CD4-positive, alpha-beta T cell treated with Interleukin-17A for 4 hours (primary cell): ENCODE results near the gene TMEM270.
"Not testable (repeated sequence)": the region's sequence is repeated elsewhere in the genome, so short reads cannot be mapped to it uniquely, and the experiment has no call there.

Experiments used
- DNase-seq: peaks from one replicate; pipeline ENCODE4 v3.0.0-alpha.2; 2020; ENCODE audit warnings: mixed read lengths

Gene TMEM270

DNA sequence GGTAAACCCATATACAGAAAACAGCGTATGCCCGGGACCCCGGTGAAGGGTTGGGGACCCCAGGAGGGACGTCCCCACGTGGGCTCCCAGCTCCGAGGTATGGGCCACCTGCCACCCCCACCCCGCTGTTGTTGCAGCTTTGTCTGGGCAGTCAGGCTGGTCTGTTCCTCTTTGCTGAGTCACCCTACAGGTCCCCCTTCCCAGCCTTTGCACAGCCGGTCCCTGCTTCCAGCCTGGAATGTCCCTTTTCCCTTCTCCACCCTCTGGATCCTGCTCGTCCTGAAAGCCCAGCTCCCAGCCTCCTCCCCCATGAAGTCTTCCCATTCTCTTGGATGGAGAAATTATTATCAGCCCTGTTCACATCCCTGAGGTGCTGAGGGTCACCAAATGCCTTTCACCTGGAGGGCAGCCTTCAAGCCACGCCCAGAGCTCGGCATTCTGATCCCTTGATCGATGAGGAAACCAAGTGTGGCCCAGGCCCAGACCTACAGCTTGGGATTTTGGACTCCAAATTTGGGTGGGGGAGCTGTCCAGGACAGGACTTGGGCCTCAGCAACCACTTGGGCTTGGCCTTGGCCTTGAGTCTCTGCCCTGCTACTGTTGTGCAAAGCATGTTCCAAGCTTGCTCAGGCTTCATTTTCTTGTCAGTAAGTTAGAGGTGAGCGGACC is 27.6 kb upstream of the TMEM270 start:
- DNase-seq = no peak

- DNase-seq = no peak
These were observed 26.2 kb upstream of the TMEM270 start for GRCh38 chr7:73834626-73835191.

GRCh38 chr7:73837167-73837566 is 23.8 kb upstream of the TMEM270 start:
- not testable (repeated sequence) for DNase-seq

GRCh38 chr7:73838642-73839041 is 22.3 kb upstream of the TMEM270 start:
- DNase-seq = no peak

DNA sequence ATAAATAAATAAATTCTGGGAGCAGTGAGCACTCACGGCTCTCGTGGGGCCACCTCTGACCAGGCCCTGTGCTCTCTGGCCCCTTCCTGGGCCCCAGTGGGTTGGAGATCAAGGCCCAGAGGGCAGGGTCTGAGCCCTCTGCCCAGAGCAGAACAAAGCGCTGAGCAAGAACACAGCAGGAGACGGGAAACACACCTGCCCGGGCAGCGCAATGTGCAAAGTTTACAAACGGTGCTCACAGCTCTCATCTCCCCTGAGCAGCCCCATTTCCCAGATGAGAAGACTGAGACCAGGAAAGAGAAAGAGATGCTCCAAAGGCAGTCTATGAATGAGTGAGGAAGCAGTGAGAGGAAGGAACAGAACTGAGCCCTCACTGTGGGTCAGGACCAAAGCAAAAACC is 21.7 kb upstream of the TMEM270 start:
- DNase-seq = no peak

DNA sequence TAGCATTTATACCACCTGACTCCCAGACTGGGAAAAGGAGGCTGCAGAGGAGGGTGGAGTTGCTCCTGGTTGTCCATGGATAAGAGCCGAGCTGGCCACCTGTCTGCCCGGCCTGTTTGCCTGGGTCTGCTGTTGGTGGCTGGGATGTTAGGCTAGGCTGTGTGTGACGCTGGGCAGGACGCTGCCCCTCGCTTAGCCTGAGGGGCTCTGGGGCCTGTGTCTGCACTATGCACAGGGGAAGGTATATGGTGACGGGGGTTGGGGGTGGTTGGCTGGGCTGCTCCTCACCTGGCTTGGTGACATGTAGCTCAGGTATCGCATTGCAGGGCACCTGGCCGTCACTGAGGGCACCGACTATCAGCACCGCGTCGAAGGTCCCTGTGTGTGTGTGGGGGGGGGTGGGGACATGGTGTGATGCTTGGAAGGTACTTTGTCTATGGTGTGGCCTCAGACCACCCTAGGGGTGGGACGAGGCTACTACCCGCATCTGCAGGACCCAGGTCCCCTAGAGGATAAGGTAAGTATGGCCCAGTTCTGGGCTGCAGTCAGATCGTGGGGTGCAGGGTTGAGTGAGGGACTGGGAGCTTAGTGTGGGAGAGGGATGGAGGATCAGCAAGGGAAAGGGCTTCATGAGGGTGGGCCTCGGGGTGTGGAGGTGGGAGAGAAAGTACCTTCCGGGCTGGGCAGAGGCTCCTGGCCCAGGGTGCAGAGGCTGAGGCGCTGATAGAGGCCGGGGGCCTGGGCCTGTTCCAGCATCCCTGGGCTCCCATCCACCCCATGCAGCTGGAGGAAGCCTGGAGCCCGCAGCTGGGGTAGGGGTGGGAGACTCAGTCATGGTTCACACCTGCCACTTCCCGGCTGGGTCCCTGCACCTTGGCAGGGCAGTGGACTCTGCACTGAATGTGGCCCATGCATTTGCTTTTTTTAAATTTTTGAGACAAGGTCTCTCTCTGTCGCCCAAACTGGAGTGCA is 20.9 kb upstream of the TMEM270 start:
- no peak for DNase-seq

- no peak for DNase-seq
These were observed 20.1 kb upstream of the TMEM270 start for GRCh38 chr7:73840715-73841379.

DNA sequence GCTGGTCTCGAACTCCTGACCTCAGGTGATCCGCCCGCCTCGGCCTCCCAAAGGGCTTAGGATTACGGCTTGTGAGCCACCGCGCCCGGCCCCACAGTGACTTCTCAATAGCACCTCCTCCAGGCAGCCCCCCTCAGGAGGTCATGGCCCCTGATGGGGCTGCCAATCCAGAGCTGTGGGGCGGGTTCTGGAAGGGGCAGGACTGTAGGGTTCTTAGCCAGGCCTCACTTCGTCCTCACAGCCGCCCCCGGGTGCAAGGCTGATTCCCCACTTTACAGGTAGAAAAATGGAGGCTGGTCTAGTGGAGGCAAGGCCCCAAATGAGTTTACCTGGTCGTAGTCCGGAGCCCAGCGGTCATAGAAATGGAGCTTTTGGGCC is 19.3 kb upstream of the TMEM270 start:
- no peak for DNase-seq

GRCh38 chr7:73842067-73842976 is 18.6 kb upstream of the TMEM270 start, which contains the start of gene METTL27:
TSS of gene METTL27 (minus strand) at chr7:73842516. CDS start at chr7:73842140, 376 bp downstream.
- peak; percentile 94 for DNase-seq

GRCh38 chr7:73844131-73844547 is 16.8 kb upstream of the TMEM270 start:
- no peak for DNase-seq

- no peak for DNase-seq
These were observed 16.0 kb upstream of the TMEM270 start for GRCh38 chr7:73844848-73845460.

- not testable (repeated sequence) for DNase-seq
These were observed 15.2 kb upstream of the TMEM270 start for GRCh38 chr7:73845701-73846195.

DNA sequence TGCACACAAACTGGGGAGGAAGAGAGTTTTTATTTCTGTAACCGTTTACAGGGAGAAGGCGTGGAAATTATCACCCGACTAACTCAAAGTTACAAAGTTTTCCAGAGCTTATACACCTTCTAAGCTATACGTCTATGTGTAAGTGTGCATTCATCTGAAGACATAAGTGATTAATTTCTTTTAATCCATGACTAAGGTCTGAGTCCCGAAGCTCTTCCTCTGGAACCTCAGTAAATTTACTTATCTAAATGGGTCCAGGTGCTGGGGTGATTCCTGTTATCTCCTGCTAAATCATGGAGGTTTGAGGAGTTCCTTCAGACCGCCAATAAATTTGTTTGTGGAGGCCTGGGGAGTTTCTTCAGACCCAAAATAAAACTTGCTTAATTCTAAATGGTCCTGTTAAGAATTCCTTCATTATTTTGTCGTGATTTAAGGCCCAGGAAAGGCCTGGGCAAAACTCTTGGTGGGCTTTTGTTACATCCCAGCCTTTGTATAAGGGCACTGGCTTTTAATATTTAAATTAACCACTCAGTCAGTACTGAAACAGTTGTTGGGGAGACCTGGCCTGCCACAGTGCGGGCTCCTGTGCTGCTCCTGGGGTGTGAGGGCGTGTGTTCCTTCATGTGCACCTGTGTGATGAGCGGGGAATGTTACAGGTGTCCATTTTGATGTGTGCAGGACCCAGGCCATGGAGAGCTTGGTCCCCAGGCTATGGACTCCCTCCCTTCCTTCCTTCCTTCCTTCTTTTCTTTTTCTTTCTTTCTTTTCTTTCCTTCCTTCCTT is 12.8 kb upstream of the TMEM270 start:
- no peak for DNase-seq

DNA sequence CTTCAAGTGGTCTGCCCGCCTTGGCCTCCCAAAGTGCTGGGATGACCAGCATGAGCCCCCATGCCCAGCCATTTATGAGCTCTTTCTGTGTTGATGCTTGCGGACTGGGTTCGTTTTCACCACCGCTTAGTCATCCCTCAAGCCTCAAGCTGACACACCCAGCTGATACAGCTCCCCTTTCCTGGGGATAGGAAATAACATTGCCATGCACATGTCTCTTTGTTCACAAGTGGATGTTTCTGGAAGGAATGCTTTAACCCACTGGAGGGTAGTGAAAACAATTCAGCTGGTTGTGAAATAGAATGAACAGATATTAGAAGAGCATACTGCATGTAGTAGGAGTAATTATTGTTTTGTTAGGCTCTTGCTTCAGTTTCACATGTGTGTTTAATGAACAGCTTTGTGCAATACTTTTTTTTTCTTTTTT is 10.2 kb upstream of the TMEM270 start:
- peak; percentile 8 for DNase-seq

- no peak for DNase-seq
These were observed 9.3 kb upstream of the TMEM270 start for GRCh38 chr7:73851410-73852338.

DNA sequence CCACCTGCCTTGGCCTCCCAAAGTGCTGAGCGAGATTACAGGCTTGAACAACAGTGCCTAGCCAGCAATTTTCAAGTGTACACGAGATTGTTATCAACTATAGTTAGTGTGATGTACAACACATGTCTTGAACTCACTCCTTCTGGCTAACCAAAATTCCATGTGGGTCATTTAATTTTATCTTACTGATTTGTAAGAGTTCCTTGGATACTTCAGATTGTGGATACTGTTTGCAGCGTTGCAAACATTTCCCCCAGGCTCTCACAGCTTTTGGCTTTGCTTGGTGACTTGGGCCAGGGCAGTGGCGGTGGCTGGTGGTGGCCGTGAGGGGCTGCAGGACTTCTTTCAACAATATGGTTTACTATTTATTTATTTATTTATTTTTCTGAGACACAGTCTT is 8.5 kb upstream of the TMEM270 start:
- no peak for DNase-seq

GRCh38 chr7:73856941-73857340 is 4.0 kb upstream of the TMEM270 start:
- DNase-seq = no peak

DNA sequence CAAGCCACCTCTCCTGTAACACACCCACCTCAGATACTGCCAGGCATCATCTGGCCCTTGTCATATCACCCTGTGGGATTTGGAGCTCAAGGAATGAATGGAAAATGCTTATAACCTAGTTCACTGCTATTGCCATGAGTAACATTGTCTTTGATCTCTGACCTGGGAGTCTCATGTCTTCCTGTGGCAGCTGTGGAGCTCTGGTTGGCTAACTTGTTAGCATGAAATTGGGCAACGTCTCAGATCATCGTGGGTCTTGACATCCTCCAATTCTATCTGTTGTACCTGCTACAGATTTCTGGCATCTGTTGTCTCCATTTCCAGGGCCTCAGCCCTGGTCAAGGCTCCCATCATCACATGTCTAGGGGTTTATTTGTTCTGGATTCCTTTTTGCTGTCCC is 2.2 kb upstream of the TMEM270 start:
- no peak for DNase-seq

DNA sequence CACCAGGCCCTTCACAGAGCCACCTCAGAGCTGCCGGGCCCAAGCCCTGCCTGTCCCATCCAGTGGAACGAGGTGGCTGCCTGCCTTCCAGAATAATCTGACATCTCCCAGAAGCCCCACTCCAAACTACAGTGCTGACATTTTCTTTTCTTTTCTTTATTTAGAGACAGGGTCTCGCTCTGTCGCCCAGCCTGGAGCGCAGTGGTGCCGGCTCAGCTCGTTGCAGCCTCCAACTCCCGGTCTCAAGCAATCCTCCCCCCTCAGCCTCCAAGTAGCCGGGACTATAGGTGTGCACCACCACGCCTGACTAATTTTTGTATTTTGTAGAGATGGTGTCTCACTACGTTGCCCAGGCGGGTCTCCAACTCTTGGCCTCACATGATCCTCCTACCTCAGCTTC is 346 bp downstream of the TMEM270 start:
- no peak for DNase-seq
